ENCODE measurements around the gene RBM7.

- no peak for TF ChIP-seq CTCF (conservative IDR thresholded peaks at IDR 0.05; ENCODE audit: low read depth, low read length)
- no peak for TF ChIP-seq EZH2 (IDR thresholded peaks at IDR 0.05; ENCODE audit: borderline replicate concordance, low read depth, low read length, poor library complexity, severe bottlenecking)
Measured at GRCh38 chr11:114362326-114362725, 38.1 kb upstream of the RBM7 start.
